Kidney epithelial cell (primary cell): ENCODE data around the gene KIDINS220. TPM values are rescaled to one million over a fixed set of nuclear protein-coding genes. Genes with fewer than 3 reads are reported as not detected.

Experiments used
- DNase-seq: peaks from one replicate; pipeline ENCODE4 v3.0.0-alpha.2; 2010; ENCODE audit warnings: low read depth
- H3K27me3 ChIP-seq: 2 replicates; pipeline ENCODE4 v1.6.0; 2011; ENCODE audit warnings: low read length; ENCODE audit not compliant: control insufficient read depth, insufficient read depth
- H3K36me3 ChIP-seq: 2 replicates; pipeline ENCODE4 v1.5.1; 2011; ENCODE audit warnings: low read length; ENCODE audit not compliant: control insufficient read depth, insufficient read depth
- H3K4me3 ChIP-seq: 2 replicates; pipeline ENCODE4 v1.5.1; 2011; ENCODE audit warnings: low read depth, mild to moderate bottlenecking, control low read depth, low read length
- total RNA-seq: library from RNA; depleted of rRNA; stranded (reverse); fragments of >200 nt; gene quantifications from 2 replicates; pipeline ENCODE4 v1.2.3, GENCODE V29; 2015
- TF ChIP-seq, protein P1 (sequence below): IDR thresholded peaks from 2 replicates; pipeline ENCODE4 v1.5.1; 2011; ENCODE audit warnings: mild to moderate bottlenecking, moderate library complexity, low read length, control low read depth, inconsistent platforms; ENCODE audit not compliant: insufficient read depth, poor library complexity, severe bottlenecking

The KIDINS220 gene
- total RNA-seq, 1 donor from 2014 or later, result 49.1 TPM

DNA sequence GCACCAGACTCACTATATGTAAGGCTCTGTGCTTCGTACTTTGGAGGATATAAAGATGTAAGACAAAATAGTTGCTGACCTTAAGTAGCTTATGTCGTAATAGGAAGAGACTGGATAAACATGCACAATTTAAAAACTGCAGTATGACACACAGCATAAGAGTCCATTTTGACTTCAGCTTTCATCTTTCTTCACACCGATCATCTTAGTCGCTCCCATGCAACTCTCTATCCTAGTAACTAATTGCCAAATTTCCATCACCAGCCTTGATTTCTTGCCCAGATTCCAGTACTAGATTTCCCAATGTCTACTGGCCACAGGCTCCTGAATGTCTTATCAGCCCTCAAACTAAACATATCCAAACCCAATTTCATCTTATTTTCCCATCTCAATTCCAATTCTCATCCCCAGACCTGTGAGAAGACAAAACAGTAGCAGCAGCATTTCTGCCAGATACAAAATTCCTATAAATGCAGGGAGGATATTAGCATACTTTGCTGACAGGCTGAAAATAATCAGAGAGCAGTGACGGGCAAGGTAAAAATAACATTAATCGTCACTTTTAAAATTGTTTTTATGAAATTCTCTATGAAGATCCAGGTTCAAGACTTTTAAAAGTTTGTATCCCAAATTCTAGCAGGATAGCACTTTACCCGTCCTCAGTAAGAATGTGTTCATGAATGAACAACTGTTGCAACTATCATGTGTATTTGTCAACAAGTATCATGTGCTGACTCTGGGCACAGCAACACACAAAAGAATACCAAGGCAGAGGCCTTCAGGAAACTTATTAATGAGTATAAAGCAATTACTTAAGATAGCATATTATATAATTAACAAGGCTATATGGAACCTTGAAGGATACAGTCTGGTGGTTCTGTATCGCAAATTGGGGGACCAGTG is 42.2 kb downstream of the KIDINS220 start:
- TF ChIP-seq, protein P1, sequence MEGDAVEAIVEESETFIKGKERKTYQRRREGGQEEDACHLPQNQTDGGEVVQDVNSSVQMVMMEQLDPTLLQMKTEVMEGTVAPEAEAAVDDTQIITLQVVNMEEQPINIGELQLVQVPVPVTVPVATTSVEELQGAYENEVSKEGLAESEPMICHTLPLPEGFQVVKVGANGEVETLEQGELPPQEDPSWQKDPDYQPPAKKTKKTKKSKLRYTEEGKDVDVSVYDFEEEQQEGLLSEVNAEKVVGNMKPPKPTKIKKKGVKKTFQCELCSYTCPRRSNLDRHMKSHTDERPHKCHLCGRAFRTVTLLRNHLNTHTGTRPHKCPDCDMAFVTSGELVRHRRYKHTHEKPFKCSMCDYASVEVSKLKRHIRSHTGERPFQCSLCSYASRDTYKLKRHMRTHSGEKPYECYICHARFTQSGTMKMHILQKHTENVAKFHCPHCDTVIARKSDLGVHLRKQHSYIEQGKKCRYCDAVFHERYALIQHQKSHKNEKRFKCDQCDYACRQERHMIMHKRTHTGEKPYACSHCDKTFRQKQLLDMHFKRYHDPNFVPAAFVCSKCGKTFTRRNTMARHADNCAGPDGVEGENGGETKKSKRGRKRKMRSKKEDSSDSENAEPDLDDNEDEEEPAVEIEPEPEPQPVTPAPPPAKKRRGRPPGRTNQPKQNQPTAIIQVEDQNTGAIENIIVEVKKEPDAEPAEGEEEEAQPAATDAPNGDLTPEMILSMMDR, result no peak
- H3K27me3 ChIP-seq, result no peaks in the 10 kb centered on the region
- H3K4me3 ChIP-seq, result no peak overlapping the region
- peaks cover 2% of the 10 kb centered on the region for H3K36me3 ChIP-seq
- DNase-seq, result no peak

- Histone ChIP-seq H3K36me3 (peaks cover 2% of the 10 kb centered on the region), H3K27me3 (no peaks in the 10 kb centered on the region), H3K4me3 (no peak overlapping the region)
- no peak for DNase-seq
- TF ChIP-seq, protein P1, result no peak
Observed at GRCh38 chr2:8790739-8791162, 46.7 kb downstream of the KIDINS220 start.

DNA sequence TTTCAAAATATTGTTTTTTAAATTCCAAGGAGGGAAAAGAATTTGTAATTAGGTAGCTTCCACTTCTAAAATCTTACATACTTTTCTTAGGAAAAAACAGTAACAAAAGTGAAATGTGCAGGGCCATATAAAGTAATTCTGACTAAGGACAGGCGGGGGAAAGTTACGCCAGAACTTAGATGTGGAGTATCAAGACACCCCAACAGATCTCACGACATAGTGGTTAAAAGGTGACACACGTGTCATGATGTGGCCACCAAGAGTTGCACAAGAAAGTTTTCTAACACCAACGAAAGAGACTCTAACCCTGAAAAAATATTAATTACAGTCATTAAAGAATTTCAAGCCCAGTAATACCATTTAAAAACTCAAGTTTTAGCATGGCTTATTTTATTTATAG is 51.0 kb downstream of the KIDINS220 start:
- TF ChIP-seq, protein P1, result no peak
- no peak overlapping the region for H3K4me3 ChIP-seq
- no peaks in the 10 kb centered on the region for H3K36me3 ChIP-seq
- DNase-seq, result no peak
- no peaks in the 10 kb centered on the region for H3K27me3 ChIP-seq

DNA sequence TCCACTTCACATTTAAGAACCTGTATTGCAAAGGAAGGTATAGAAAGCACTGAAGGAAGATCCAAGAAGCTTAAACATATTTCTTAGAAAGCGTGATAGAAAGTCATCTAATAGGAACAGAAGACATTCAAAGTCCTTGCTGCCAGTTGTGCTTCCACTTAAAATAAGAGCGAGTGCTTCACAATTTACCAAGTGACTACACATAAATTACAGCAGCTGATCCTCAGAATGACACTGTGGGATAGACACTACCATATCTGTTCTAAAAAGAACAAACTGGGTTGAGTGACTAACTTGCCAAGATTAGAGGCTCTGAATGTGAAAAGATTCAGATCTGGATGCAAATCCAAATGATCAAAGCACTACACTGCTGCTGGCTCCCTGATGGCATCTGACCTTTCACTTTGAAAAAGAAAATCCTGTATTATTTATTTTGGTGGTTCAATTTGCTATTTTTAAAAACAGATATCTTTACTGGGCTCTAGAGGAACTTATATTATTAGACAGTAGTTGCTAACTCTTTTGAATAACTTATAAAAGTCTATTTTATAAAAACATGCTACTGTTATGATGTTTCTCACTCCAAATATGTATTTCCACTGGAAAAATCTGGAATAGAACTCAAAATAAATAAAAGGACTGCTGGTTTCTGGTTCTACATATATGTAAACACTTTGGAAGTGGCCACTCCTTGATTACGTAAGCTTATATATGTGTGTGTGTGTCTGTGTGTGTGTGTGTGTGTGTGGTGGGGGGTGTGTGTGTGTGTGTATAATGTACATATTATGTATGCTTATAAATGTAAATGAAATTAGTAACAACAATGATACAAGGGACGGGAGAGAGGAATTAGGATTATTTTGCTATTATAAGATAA is 57.4 kb downstream of the KIDINS220 start:
- Histone ChIP-seq H3K36me3 (peaks cover 1% of the 10 kb centered on the region), H3K4me3 (no peak overlapping the region), H3K27me3 (no peaks in the 10 kb centered on the region)
- no peak for DNase-seq
- TF ChIP-seq, protein P1, result no peak

DNA sequence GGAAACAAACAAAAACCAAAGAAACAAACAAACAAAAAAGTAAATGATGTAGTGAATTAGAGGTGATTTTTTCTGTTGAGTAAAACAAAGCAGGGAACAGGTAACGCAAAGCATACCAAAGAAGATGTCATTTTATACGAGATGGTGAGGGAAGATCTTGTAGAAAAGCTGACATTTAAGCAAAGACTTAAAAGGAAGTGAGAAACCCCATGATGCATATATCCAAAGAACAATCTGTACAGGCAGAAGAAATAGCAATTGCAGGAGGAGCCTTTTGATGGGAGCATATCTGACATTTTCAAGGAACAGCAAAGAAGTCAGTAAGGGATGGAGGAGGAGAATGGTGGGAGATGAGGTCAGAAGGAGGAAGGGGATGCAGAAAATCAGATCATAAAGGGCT is 63.0 kb downstream of the KIDINS220 start:
- no peaks in the 10 kb centered on the region for H3K27me3 ChIP-seq
- TF ChIP-seq, protein P1, result no peak
- no peak overlapping the region for H3K4me3 ChIP-seq
- peaks cover 1% of the 10 kb centered on the region for H3K36me3 ChIP-seq
- no peak for DNase-seq
